HepG2 (cell line): ENCODE data around the gene ATP6V0A1. TPM values are rescaled to one million over a fixed set of nuclear protein-coding genes. Genes with fewer than 3 reads are reported as not detected.
A peak's percentile ranks its signal among the peaks of the same experiment; 100 is the strongest.

Source experiments
- AGO1 ChIP-seq: fragments of 200-400 bp; formaldehyde crosslinking; IDR thresholded peaks from 2 replicates; pipeline ENCODE4 v1.6.1; 2017; ENCODE audit warnings: mild to moderate bottlenecking, low read depth, low read length, moderate library complexity; ENCODE audit not compliant: poor library complexity, severe bottlenecking
- AGO2 ChIP-seq: fragments of 200-400 bp; formaldehyde crosslinking; optimal IDR thresholded peaks from 2 replicates; pipeline ENCODE3; 2017; ENCODE audit warnings: mild to moderate bottlenecking, low read depth, low read length, moderate library complexity
- ARNT2 ChIP-seq: sonication (generic); formaldehyde crosslinking; IDR thresholded peaks from 2 replicates; pipeline ENCODE4 v1.8.0; 2022; ENCODE audit warnings: mild to moderate bottlenecking, low read depth, missing genetic modification reagents, moderate library complexity
- ARNTL ChIP-seq: sonication (generic); formaldehyde crosslinking; IDR thresholded peaks from 2 replicates; pipeline ENCODE4 v1.4.0; 2020; ENCODE audit warnings: mild to moderate bottlenecking, missing genetic modification reagents
- BHLHE40 ChIP-seq: IDR thresholded peaks from 2 replicates; pipeline ENCODE4 v1.6.1; 2011; ENCODE audit warnings: low read length, improper control_type of control experiment
- ETS1 ChIP-seq: sonication (generic); formaldehyde crosslinking; IDR thresholded peaks from 2 replicates; pipeline ENCODE4 v1.4.0; 2020; ENCODE audit warnings: missing genetic modification reagents
- GABPB1 ChIP-seq: IDR thresholded peaks from 2 replicates; pipeline ENCODE4 v1.6.1; 2016; ENCODE audit warnings: mild to moderate bottlenecking, missing genetic modification reagents, moderate library complexity, missing compliant biosample characterization
- JUN ChIP-seq: sonication (generic); formaldehyde crosslinking; IDR thresholded peaks from 2 replicates; pipeline ENCODE4 v1.4.0; 2020; ENCODE audit warnings: mild to moderate bottlenecking, missing genetic modification reagents
- KDM3A ChIP-seq: IDR thresholded peaks from 2 replicates; pipeline ENCODE4 v1.6.1; 2018; ENCODE audit warnings: low read depth, missing compliant biosample characterization
- NPAS2 ChIP-seq: sonication (generic); formaldehyde crosslinking; IDR thresholded peaks from 2 replicates; pipeline ENCODE4 v1.8.0; 2022; ENCODE audit warnings: mild to moderate bottlenecking, missing genetic modification reagents, borderline replicate concordance
- PLSCR1 ChIP-seq: sonication (generic); formaldehyde crosslinking; IDR thresholded peaks from 2 replicates; pipeline ENCODE4 v1.5.0; 2020; ENCODE audit warnings: missing genetic modification reagents, mild to moderate bottlenecking, borderline replicate concordance
- PTBP1 ChIP-seq: fragments of 200-400 bp; formaldehyde crosslinking; IDR thresholded peaks from 2 replicates; pipeline ENCODE4 v1.6.1; 2018; ENCODE audit warnings: low read length, low read depth; ENCODE audit not compliant: poor library complexity, severe bottlenecking
- RBFOX2 ChIP-seq: fragments of 200-400 bp; formaldehyde crosslinking; IDR thresholded peaks from 2 replicates; pipeline ENCODE4 v1.6.1; 2017; ENCODE audit warnings: low read depth, mild to moderate bottlenecking, low read length
- RBM22 ChIP-seq: fragments of 200-400 bp; formaldehyde crosslinking; optimal IDR thresholded peaks from 2 replicates; pipeline ENCODE3; 2017; ENCODE audit warnings: mild to moderate bottlenecking, low read length, moderate library complexity
- SALL1 ChIP-seq: sonication (generic); formaldehyde crosslinking; IDR thresholded peaks from 2 replicates; pipeline ENCODE4 v1.8.0; 2022; ENCODE audit warnings: mild to moderate bottlenecking, missing genetic modification reagents
- SP4 ChIP-seq: sonication (generic); formaldehyde crosslinking; IDR thresholded peaks from 2 replicates; pipeline ENCODE4 v1.8.1; 2023; ENCODE audit warnings: mild to moderate bottlenecking, missing genetic modification reagents
- THRA ChIP-seq: sonication (generic); formaldehyde crosslinking; IDR thresholded peaks from 2 replicates; pipeline ENCODE4 v1.4.0; 2020; ENCODE audit warnings: missing genetic modification reagents, borderline replicate concordance
- ZBTB38 ChIP-seq: sonication (generic); formaldehyde crosslinking; IDR thresholded peaks from 2 replicates; pipeline ENCODE4 v1.5.1; 2020; ENCODE audit warnings: mild to moderate bottlenecking, missing genetic modification reagents
- ZFP90 ChIP-seq: sonication (generic); formaldehyde crosslinking; IDR thresholded peaks from 2 replicates; pipeline ENCODE4 v1.8.0; 2022; ENCODE audit warnings: missing genetic modification reagents, mild to moderate bottlenecking, inconsistent platforms, borderline replicate concordance
- ZNF121 ChIP-seq: sonication (generic); formaldehyde crosslinking; IDR thresholded peaks from 2 replicates; pipeline ENCODE4 v1.5.0; 2020; ENCODE audit warnings: mild to moderate bottlenecking, missing genetic modification reagents
- ZNF230 ChIP-seq: sonication (generic); formaldehyde crosslinking; IDR thresholded peaks from 2 replicates; pipeline ENCODE4 v1.4.0; 2020; ENCODE audit warnings: mild to moderate bottlenecking, missing genetic modification reagents
- ZNF260 ChIP-seq: sonication (generic); formaldehyde crosslinking; IDR thresholded peaks from 2 replicates; pipeline ENCODE4 v1.4.0; 2020; ENCODE audit warnings: missing genetic modification reagents, low read depth, mild to moderate bottlenecking, borderline replicate concordance
- ZNF570 ChIP-seq: sonication (generic); formaldehyde crosslinking; IDR thresholded peaks from 2 replicates; pipeline ENCODE4 v1.4.0; 2020; ENCODE audit warnings: mild to moderate bottlenecking, missing genetic modification reagents, borderline replicate concordance
- ZNF615 ChIP-seq: sonication (generic); formaldehyde crosslinking; IDR thresholded peaks from 2 replicates; pipeline ENCODE4 v1.5.0; 2020; ENCODE audit warnings: mild to moderate bottlenecking, missing genetic modification reagents, borderline replicate concordance
- polyA plus RNA-seq, 8 experiments: library from polyadenylated mRNA; depleted of rRNA in 3 of 8; stranded (reverse) in 7 of 8; unstranded in 1 of 8; fragments of >200 nt; fragmentation: Illumina TruSeq in 4 of 8; extraction: Trizol in 4 of 8; gene quantifications; 2 replicates each; pipeline versions ENCODE4 v1.2.1 to v1.2.3, GENCODE V29; 2011 to 2016; ENCODE audit warnings: low read depth in 4 of 8, missing spikeins in 1 of 8, mixed read lengths in 1 of 8; ENCODE audit not compliant: insufficient read depth in 1 of 8
- total RNA-seq, 5 experiments: library from RNA; depleted of rRNA; stranded (reverse); fragments of >200 nt; fragmentation: Illumina TruSeq; extraction: Trizol; gene quantifications; 2 replicates each; pipeline ENCODE4 v1.2.3, GENCODE V29; 2016; ENCODE audit warnings: low read depth in 1 of 5

The ATP6V0A1 gene
- total and polyA plus RNA-seq, 2 of the 13 experiments (the other 11 are each of a cell fraction or from before 2014, with no cell fraction given), result 27.9 to 54.1 TPM

GRCh38 chr17:42543190-42544079 lies 84.8 kb downstream of the ATP6V0A1 start (continued):
- TF ChIP-seq ARNT2 (CRISPR knock-in tag), result no peak
- TF ChIP-seq PTBP1, result no peak
- TF ChIP-seq ZNF570 (CRISPR knock-in tag), result no peak
- no peak for TF ChIP-seq ZNF615
- TF ChIP-seq SP4 (CRISPR knock-in tag), result peak; percentile 40; the same call in 1 of the 2 replicates
- TF ChIP-seq RBM22, result peak; percentile 19
- no peak for TF ChIP-seq SALL1 (CRISPR knock-in tag)
- TF ChIP-seq ZFP90 (CRISPR knock-in tag), result 0 out of 2 replicates have a peak, but pooled peaks have one; percentile 27
- peak; percentile 61 for TF ChIP-seq AGO1
- TF ChIP-seq GABPB1, result peak; percentile 14; the same call in 1 of the 2 replicates
- no peak for TF ChIP-seq KDM3A
- no peak for TF ChIP-seq PLSCR1 (CRISPR knock-in tag)
- TF ChIP-seq RBFOX2, result peak; percentile 67
- no peak for TF ChIP-seq JUN
- TF ChIP-seq AGO2, result peak; percentile 77
- no peak for TF ChIP-seq ZNF260 (CRISPR knock-in tag)
- no peak for TF ChIP-seq THRA (CRISPR knock-in tag)
- no peak for TF ChIP-seq ARNTL
- no peak for TF ChIP-seq ZNF230 (CRISPR knock-in tag)
- TF ChIP-seq BHLHE40, result no peak
- TF ChIP-seq ZNF121 (CRISPR knock-in tag), result no peak
- no peak for TF ChIP-seq ETS1 (CRISPR knock-in tag)
- TF ChIP-seq ZBTB38 (CRISPR knock-in tag), result peak; percentile 98
- TF ChIP-seq NPAS2 (CRISPR knock-in tag), result 0 out of 2 replicates have a peak, but pooled peaks have one; percentile 6
